ENCODE measurements around the gene GRAMD1C. TPM values are rescaled to one million over a fixed set of nuclear protein-coding genes. Genes with fewer than 3 reads are reported as not detected.

The GRAMD1C gene
- total RNA-seq, 1 donor from 2014 or later = 2.4 TPM

- no peaks in the 10 kb centered on the region for H3K27me3 Mint-ChIP-seq (ENCODE audit: low read depth)
- no peak overlapping the region for H3K27ac Mint-ChIP-seq (ENCODE audit: unreplicated experiment)
- H3K36me3 Mint-ChIP-seq (ENCODE audit: low read depth) = peaks cover 8% of the 10 kb centered on the region
- H3K4me1 Mint-ChIP-seq = no peaks in the 10 kb centered on the region
- no peak for DNase-seq (ENCODE audit: low read depth, low spot score)
- peaks cover 14% of the 10 kb centered on the region for H3K9me3 Mint-ChIP-seq
- no peak overlapping the region for H3K4me3 Mint-ChIP-seq
- no peak for TF ChIP-seq CTCF (conservative IDR thresholded peaks at IDR 0.05)
Measured at GRCh38 chr3:113867506-113867905, 28.9 kb downstream of the GRAMD1C start.

DNA sequence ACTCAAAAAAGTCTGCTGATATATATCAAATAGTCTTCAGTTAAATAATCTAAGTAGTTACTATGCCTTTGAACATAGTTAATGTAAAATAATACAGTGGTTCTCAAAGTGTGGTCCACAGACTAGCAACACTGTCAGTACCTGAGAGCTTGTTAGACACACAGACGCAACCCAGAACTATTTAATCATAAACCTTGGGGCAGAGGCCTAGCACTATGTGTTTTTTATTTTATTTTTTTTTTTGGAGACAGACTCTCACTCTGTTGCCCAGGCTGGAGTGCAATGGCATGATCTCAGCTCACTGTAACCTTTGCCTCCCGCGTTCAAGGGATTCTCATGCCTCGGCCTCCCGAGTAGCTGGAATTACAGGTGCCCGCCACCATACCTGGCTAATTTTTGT lies 34.7 kb downstream of the GRAMD1C start:
- H3K4me1 Mint-ChIP-seq = no peaks in the 10 kb centered on the region
- no peak for DNase-seq (ENCODE audit: low read depth, low spot score)
- peaks cover 2% of the 10 kb centered on the region for H3K9me3 Mint-ChIP-seq
- H3K36me3 Mint-ChIP-seq (ENCODE audit: low read depth) = peaks cover 2% of the 10 kb centered on the region
- H3K27ac Mint-ChIP-seq (ENCODE audit: unreplicated experiment) = no peak overlapping the region
- no peaks in the 10 kb centered on the region for H3K27me3 Mint-ChIP-seq (ENCODE audit: low read depth)
- no peak overlapping the region for H3K4me3 Mint-ChIP-seq
- no peak for TF ChIP-seq CTCF (conservative IDR thresholded peaks at IDR 0.05)

DNA sequence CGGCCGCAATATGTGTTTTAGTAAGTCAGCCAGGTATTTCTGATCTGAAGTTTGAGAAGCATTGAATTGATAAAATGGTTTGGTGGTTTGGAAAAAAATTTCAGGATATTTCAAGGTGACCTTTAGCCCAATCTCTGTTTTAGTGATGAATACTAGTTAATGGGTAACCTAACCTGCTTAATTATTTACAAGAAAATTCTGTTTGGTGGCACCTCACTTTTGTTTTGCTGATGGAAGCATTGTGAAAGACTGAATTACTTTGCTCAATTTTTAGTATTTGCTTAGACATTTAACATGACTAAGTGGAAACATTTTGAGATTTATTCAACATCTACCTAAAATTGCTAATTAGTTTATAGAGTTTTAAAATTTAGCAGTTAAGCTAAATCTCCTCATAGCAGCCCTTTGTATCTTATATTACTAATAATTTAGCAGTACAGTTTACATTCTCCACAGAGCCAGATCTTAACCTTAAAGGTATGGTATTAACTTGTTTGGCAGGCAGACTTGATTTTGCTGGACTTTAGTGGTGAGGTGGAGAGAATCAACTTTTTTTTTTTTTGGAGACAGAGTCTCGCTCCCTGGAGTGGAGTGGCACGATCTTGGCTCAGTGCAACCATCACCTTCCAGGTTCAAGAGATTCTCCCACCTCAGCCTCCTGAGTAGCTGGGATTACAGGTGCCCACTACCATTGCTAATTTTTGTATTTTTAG lies 35.4 kb downstream of the GRAMD1C start:
- H3K4me3 Mint-ChIP-seq = no peak overlapping the region
- DNase-seq (ENCODE audit: low read depth, low spot score) = no peak
- H3K36me3 Mint-ChIP-seq (ENCODE audit: low read depth) = no peaks in the 10 kb centered on the region
- no peaks in the 10 kb centered on the region for H3K4me1 Mint-ChIP-seq
- H3K27me3 Mint-ChIP-seq (ENCODE audit: low read depth) = no peaks in the 10 kb centered on the region
- TF ChIP-seq CTCF (conservative IDR thresholded peaks at IDR 0.05) = no peak
- H3K9me3 Mint-ChIP-seq = no peaks in the 10 kb centered on the region
- H3K27ac Mint-ChIP-seq (ENCODE audit: unreplicated experiment) = no peak overlapping the region

DNA sequence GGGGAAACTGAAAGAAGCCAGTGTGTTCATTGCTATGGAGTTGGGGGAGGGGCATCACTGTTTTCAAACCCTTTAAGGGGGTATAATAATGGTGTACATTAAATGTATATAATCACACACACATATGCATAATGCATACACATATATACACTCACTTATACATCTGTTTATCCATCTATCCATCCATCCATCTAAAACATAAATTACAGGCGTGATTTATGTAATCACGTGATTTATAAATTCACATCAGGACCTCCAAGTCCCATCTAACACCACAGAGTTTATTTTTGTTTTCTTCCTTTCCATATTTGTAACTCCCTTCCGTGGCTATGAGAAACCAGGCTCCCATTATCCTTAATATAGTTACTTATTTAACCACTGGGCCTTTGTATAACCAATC lies 39.8 kb downstream of the GRAMD1C start:
- TF ChIP-seq CTCF (conservative IDR thresholded peaks at IDR 0.05) = no peak
- peaks cover 3% of the 10 kb centered on the region for H3K36me3 Mint-ChIP-seq (ENCODE audit: low read depth)
- DNase-seq (ENCODE audit: low read depth, low spot score) = no peak

GRCh38 chr3:113885050-113885449 lies 46.5 kb downstream of the GRAMD1C start:
- no peak overlapping the region for H3K4me3 Mint-ChIP-seq
- no peak for DNase-seq (ENCODE audit: low read depth, low spot score)
- TF ChIP-seq CTCF (conservative IDR thresholded peaks at IDR 0.05) = no peak

More for the DNA sequence above, 39.8 kb downstream of the GRAMD1C start:
- H3K4me1 Mint-ChIP-seq = no peaks in the 10 kb centered on the region
- no peak overlapping the region for H3K4me3 Mint-ChIP-seq
- H3K27me3 Mint-ChIP-seq (ENCODE audit: low read depth) = no peaks in the 10 kb centered on the region
- no peak overlapping the region for H3K27ac Mint-ChIP-seq (ENCODE audit: unreplicated experiment)
- peaks cover under 1% of the 10 kb centered on the region for H3K9me3 Mint-ChIP-seq

More at GRCh38 chr3:113885050-113885449, 46.5 kb downstream of the GRAMD1C start:
- Mint-ChIP-seq H3K4me1 (no peaks in the 10 kb centered on the region), H3K9me3 (peaks cover 6% of the 10 kb centered on the region), H3K27me3 (ENCODE audit: low read depth) (no peaks in the 10 kb centered on the region), H3K27ac (ENCODE audit: unreplicated experiment) (no peak overlapping the region), H3K36me3 (ENCODE audit: low read depth) (peaks cover 8% of the 10 kb centered on the region)
